SK-N-MC (cell line): ENCODE results near the gene IKBKE.

Experiments used
- EZH2 ChIP-seq: fragments of 200-600 bp; sonication (generic); IDR thresholded peaks from one replicate; pipeline ENCODE4 v1.6.1; 2017; ENCODE audit warnings: antibody characterized with exemption
- POLR2AphosphoS5 ChIP-seq: IDR thresholded peaks from 2 replicates; pipeline ENCODE4 v1.6.1; 2012; ENCODE audit warnings: mild to moderate bottlenecking, low read depth, low read length, borderline replicate concordance

DNA sequence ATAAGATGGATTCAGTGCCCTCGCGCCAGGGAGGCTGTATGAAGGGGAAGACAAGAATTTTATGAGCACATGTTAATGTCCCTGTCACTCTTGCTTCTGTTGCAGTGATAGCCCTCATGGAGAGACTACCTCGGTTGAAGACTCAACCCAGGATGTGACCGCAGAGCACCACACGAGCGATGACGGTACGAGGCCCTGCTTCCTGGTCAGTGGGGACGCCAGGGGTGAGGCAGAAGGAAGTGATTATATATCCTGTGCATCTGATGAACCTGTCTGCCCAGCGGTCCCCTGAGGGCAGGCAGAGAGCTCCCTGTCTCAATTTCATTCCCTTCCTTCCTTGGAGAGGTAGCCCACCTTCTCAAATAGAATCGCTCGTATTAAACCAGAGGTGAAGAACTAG, 20.0 kb upstream of the IKBKE start:
- TF ChIP-seq EZH2 (no peak), POLR2AphosphoS5 (no peak)
